IPS DF 4.7 (cell line): Measurements from ENCODE around the gene DNMT3A.

Experiments
- DNase-seq: peaks from one replicate; pipeline ENCODE4 v3.0.0-alpha.2; 2013; ENCODE audit warnings: low spot score; ENCODE audit errors: extremely low read depth

Gene DNMT3A

GRCh38 chr2:25373269-25373981 lies 31.7 kb upstream of the DNMT3A start:
- no peak for DNase-seq

- DNase-seq: no peak
Observed at GRCh38 chr2:25372405-25373268, 30.9 kb upstream of the DNMT3A start.

- DNase-seq: no peak
Observed at GRCh38 chr2:25371253-25372241, 29.8 kb upstream of the DNMT3A start.

DNA sequence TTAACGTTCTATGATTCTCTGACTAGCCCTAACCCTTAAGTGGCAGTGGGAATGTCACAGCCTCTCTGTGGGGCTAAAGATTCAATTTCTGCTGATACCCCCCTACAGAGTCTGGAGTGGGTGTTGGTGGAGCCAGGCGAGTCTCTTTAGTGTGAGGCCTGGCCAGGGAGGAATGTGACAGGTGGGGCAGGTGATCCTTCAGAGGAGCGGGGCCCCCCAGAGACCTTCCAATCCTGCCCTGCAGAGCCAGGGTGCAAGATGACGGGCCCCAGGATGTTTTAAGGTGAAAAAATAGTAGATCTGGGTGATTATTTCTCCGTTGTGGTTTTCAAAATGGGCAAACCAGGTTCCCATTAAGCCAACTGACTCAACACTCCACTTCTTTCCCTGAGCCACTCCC lies 28.2 kb upstream of the DNMT3A start:
- DNase-seq: no peak

DNA sequence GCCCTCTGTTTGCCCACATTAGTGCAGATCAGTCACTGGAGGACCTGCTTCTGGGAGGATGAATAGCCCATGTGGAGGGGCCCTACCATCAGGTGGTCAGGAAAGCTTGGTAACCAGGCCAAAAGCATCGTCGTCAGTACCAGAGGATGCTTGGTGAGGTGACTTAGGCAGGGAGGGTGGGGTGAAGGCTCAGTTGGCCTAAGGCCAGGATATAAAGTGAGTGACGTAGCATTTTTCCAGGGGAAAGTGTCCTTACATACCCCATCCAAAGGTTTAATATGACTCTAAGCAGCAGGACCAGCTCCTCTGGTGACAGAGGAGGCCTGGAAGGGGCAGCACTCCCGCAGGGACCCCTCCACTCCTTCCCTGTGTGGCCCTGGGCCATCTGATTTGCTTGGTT lies 27.7 kb upstream of the DNMT3A start:
- no peak for DNase-seq

GRCh38 chr2:25368660-25369059 lies 26.9 kb upstream of the DNMT3A start:
- DNase-seq: no peak

DNA sequence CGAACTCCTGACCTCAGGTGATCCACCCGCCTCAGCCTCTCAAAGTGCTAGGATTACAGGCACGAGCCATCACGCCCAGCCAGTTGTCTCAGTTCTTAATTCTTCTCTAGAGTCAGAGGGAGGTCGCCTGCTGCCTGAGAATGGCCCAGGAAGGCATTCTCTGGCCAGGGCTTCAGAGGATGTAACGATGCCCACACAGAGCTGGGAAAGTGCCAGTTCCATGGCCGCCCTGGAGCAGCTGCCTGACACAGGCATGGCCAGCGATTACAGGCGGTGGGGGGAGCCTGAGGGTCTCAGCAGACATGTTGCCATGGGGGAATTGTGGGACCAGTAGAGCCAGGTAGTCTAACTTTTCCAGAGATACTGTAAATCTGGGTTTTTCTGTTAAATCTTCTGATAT lies 25.6 kb upstream of the DNMT3A start:
- no peak for DNase-seq

DNA sequence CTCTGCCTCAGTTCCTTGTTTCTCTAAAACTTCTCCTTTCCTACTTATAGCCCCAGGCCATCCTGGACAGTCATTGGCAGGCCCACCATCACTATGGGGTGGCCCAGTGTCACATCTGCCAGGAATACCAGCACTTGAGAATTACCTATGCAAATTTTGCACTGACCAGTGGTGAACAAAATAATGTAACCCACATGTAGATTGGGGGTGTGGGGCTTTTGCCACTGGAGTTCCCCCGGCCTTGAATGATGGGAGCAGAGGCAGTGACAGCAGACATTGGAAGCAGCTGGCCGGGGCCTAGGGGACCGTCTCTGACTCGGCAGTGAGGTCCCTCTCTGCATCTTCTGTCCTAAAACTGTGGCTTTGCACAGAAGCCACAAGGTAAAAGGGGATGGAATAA lies 24.9 kb upstream of the DNMT3A start:
- no peak for DNase-seq

- no peak for DNase-seq
Observed at GRCh38 chr2:25365241-25365640, 23.5 kb upstream of the DNMT3A start.

GRCh38 chr2:25363733-25364132 lies 22.0 kb upstream of the DNMT3A start:
- DNase-seq: no peak

DNA sequence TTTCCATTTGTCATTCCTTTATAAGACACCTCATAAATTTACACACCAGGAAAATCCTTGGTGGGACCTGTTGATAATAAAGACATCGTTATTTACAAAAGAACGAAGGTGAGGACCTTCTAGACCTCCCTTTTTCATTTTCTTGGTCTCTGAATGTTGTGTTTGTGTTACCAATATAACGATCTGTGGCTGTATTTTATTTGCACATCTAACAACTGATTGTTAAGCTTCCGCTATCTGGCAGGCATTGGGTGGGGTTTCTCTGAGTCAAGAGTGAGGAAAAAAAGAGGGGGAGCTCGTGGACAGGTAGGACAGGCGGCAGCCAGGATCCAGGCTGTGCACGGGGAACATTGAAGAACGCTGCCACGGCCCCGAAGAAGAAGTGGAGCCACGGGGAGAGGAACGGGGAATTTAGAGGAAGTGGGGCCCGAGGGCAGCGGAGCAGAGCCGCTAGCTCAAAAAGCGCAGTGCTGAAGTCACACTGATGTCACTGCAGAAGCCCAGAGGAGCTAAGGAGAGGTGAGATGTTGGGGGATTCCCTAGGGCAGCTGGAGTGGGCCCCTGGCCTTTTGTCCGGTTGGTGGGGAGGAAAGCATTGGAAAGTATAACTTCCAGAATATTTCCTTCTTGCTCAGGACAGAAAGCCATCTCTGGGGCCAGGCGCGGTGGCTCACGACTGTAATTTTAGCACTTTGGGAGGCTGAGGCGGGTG lies 20.9 kb upstream of the DNMT3A start:
- DNase-seq: no peak

- DNase-seq: peak; percentile 91
Observed at GRCh38 chr2:25362049-25362433, 20.3 kb upstream of the DNMT3A start.

- DNase-seq: no peak
Observed at GRCh38 chr2:25361261-25362048, 19.7 kb upstream of the DNMT3A start.

- DNase-seq: no peak
Observed at GRCh38 chr2:25358836-25359235, 17.1 kb upstream of the DNMT3A start.

DNA sequence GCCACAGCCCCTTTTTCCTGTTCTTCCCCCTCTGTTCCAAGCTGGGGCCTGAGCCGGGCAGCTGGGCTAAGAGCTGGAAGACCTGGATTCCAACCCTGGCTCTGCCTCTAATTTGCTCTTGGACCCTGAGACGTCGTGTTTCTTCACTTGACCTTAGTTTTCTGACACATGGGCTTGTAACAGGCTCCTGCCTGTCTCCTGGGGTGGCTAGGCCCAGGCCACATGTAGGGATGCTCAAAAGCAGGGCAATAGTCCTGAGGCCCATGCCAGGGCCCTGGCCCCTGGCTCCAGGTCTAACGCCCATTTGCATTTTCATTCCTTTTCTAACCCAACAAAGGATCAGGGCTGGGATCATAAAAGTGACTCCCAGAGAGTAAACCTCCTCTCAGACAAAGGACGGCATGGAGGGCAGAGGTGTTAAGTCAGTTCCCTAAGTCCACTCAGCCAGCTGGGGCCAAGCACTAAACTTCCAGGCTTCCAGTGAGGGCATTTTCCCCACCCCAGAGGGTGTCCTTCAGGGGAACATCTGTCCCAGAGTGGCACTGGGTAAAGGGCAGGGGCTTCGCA lies 16.6 kb upstream of the DNMT3A start:
- no peak for DNase-seq

DNA sequence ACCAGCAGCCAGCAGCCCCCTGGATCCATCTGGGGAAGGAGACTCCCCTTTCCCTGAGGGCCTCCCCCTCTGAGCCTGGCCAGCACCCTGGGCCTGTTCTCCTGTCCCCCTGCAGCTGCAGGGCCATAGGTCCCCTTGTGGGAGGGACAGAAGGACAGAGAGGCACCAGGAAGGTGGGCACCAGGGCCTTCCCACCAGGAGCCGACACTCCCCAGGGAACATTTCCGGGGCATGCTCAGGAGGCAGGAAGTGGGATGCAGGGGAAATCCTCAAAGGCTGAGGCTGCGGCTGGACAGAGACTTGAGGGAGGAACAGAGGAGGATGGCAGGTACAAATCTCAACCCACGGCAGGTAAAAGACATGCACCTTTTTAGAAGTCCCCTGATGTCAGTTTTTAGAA lies 14.4 kb upstream of the DNMT3A start:
- DNase-seq: no peak

- DNase-seq: no peak
Observed at GRCh38 chr2:25355270-25355669, 13.5 kb upstream of the DNMT3A start.

DNA sequence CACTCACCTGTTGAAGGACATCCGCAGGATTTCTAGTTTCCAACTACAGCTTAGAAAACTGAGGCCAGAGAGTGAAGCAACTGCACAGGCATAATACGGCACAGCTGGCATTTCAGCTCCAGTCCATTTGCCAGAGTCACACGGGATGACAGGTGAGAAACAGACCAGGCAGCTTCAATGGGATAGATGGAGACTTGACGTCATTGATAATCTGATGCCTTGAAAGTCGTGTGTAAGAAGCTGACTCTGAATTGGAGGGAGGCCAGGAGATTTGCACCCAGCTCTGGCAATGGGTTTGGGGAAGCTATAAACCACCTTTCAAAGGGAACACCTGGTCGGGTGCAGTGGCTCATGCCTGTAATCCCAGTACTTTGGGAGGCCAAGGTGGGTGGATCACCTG lies 12.4 kb upstream of the DNMT3A start:
- no peak for DNase-seq

DNA sequence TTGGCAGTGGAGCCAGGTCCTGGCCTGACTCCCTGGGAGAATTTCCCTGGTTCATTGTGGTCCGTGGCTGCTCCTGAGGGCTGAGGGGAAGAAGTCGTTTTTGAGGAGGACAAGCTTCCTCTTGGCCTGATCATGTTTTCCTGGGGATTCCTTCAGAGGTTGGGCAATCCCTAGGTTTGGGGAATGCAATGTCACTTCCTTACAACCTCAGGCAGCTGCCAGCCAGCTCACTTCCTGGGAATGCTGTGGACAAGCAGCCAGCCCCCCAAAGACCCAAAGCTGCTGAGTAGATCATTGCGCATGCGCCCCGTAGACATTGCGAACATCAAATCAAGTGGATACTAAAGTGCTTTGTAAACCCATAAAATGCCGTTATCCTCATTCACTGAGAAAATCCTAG lies 7.7 kb upstream of the DNMT3A start:
- no peak for DNase-seq

DNA sequence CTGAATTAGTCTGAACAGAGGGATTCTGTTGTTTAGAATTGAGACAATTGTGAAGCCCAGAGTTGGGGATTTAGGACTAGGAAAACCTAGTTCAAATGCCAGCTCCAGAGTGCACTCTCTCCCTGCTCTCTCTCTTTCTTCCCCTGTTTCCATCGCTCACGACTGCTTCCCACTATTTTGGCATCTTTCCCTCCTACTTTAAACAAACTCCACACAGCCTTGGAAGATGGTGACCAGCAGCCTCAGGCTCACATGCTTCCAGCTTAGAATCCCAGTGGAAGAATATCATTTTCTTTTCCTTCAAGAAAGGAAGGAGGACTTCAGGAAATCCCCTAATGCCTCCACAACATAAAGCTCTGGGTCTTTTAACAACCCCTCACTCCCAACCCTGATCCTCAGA lies 6.1 kb upstream of the DNMT3A start:
- no peak for DNase-seq
